Measurements from ENCODE around the gene CCDC7.
A peak's percentile ranks its signal among the peaks of the same experiment; 100 is the strongest.
"Not testable (repeated sequence)": the region's sequence is repeated elsewhere in the genome, so short reads cannot be mapped to it uniquely, and the experiment has no call there.

Gene CCDC7

DNA sequence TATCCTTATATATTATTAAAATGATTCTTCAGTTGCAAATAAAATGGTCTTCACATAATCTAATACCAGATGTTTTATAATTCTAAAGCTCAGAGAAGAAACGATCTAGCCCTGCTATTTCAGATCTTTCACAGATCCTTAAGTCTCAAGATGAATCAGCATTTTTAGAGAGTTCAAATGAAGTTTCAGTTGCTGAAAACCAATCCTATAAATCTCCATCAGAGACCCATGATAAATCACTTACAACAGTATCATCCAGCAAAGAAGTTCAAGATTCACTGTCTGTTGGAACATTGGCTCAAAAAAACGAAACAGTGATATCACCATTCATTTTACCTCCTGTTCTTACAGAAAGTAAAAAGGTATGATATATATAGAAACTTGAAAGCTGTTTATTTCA is 137.0 kb downstream of the CCDC7 start:
- FAIRE-seq: no peak

DNA sequence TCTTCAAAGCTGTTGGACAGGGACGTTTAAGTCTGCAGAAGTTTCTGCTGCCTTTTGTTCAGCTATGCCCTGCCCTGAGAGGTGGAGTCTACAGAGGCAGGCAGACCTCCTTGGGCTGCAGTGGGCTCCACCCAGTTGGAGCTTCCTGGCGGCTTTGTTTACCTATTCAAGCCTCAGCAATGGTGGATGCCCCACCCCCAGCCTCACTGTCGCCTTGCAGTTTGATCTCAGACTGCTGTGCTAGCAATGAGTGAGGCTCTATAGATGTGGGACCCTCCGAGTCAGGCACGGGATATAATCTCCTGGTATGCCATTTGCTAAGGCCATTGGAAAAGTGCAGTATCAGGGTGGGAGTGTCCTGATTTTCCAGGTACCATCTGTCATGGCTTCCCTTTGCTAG is 152.1 kb downstream of the CCDC7 start:
- FAIRE-seq: not testable (repeated sequence)

DNA sequence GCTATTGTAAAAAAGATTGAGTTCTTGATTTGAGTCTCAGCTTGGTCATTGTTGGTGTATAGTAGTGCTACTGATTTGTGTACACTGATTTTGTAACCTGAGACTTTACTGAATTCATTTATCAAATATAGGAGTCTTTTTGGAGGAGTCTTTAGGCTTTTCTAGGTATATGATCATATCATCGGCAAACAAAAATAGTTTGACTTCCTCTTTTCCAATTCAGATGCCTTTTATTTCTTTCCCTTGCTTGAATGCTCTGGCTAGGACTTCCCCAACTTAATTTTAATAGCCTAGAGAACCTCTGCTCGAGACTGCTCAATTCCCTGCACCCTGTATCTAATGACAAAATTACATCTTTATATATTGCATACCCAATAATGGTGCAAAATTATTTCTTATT is 154.4 kb downstream of the CCDC7 start:
- no peak for FAIRE-seq

DNA sequence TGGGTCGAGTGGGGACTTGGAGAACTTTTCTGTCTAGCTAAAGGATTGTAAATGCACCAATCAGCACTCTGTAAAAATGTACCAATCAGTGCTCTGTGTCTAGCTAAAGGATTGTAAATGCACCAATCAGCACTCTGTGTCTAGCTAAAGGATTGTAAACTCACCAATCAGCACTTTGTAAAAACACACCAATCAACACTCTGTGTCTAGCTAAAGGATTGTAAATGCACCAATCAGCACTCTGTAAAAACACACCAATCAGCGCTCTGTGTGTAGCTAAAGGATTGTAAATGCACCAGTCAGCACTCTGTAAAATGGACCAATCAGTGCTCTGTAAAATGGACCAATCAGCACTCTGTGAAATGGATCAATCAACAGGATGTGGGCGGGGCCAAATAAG is 155.6 kb downstream of the CCDC7 start:
- not testable (repeated sequence) for FAIRE-seq

DNA sequence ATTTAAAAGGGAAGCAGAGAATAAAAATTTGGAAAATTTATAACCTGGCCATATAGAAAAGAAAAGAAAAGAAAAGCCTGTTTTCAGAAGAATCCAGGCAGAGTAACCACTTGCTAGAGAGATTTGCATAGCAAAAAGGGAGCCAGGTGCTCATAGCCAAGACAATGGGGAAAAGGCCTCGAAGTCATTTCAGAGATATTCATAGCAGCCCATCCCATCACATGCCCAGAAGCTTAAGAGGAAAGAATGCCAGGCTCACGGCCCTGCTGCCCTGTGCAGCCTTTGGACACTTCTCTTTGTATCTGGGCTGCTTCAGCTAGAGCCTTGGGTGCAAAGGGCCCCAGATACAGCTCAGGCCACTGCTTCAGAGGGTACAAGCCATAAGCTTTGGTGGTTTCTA is 159.8 kb downstream of the CCDC7 start:
- FAIRE-seq: no peak

DNA sequence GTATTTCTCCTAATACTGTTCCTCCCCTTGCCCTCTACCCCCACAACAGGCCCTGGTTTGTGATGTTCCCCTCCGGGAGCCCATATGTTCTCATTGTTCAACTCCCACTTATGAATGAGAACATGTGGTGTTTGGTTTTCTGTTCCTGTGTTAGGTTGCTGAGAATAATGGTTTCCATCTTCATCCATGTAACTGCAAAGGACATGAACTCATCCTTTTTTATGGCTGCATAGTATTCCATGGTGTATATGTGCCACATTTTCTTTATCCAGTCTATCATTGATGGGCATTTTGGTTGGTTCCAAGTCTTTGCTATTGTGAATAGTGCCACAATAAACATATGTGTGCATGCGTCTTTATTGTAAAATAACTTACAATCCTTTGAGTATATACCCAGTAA is 164.6 kb downstream of the CCDC7 start:
- FAIRE-seq: not testable (repeated sequence)

DNA sequence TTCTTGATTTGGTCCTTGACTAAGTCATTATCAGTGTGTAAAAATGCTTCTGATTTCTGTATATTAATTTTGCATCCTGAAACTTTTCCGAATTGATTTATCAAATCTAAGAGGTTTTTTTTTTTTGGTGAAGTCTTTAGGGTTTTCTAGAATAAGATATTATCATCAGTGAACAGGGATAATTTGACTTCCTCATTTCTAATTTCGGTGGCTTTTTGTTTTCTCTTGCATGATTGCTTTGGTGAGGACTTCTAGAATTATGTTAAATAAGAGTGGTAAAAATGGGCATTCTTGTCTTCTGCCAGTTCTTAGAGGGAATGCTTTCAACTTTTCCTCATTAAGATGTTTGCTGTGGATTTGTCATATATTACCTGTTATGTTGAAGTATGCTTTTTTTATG is 170.5 kb downstream of the CCDC7 start:
- FAIRE-seq: no peak

DNA sequence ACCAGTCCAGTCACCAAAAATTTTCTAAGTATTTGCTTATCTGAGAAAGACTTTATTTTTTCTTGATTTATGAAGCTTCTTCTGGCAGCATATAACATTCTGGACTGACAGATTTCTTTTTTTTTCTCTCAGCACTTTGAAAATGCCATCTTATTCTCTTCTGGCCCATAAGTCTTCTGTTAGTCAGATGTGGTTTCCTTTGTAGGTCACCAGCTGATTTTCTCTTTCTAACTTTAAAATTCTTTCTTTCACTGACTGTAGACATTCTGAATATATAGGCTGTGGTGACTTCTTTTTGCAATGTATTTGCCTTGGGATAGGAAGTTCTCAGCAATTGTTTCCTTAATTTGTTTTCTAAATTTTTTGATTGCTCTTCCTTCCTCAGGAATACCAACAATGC is 172.5 kb downstream of the CCDC7 start:
- no peak for FAIRE-seq

DNA sequence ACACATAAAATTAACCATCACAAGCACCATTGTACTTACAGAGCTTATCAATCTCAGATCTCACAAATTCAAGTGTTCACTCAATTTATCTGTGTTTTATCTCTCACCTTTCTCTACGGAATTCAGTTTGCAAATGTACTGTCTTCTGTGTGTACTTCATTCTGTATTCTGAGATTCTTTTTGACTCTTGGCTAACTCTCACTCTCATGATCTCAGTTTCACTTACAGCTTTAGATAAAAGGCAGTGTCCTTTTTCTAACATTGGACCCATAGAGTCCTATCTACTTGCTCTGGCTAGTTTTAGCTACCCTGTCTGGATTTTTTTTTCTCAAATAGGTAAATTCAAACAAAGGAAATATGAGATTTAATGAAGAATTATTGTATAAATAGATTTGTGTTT is 176.0 kb downstream of the CCDC7 start:
- no peak for FAIRE-seq

DNA sequence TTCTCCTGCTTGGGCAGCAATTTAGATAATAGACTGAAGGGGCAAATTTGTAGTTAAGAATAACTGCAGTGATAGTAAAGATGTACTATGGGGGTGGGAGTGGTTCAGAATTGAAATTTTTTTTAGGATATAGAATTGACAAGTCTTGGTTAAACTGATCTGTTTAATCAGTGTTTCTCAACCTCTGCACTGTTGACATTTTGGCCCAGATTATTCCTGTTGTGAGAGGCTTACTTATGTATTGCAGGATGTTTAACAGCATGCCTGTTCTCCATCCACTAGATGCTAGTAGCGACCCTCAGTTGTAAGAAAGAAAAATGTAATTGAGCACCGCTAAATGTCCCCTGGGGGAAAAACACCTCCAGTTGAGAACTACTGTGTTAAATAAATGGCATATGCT is 176.5 kb downstream of the CCDC7 start:
- FAIRE-seq: no peak

DNA sequence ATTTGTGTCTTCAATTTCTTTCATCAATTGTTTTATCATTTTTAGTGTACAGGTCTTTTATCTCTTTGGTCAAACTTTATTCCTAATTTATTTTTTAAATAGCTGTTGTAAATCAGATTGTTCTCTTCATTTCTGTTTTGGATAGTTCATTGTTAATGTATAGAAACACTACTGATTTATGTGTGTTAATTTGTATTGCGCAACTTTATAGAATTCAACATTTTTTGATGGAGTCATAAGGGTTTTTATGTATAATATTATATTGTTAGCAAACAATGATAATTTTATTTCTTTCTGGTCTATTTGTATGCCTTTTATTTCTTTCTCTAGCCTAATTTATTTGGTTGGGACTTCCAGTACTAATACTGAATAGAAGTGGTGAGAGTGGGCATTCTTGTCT is 181.2 kb downstream of the CCDC7 start:
- FAIRE-seq: peak; percentile 72

DNA sequence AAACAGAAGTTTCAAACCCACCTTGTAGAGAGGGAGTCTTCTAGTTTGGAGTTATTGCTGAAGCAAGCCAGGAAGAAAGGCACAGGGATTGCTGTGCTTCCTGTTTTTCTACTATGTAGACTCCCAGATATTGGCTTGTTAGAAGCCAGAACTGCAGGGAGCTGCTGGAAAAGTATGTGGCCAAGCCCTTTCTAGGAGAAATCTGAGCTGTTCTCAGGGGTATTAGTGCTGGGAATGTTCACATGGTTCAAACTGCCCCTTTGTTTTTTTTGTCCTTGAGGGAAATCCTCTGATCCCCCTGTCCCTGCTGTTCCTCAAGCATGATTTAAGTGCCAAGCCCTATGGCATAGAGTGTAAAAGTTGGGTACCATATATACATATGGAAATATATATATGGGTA is 184.0 kb downstream of the CCDC7 start:
- FAIRE-seq: no peak

DNA sequence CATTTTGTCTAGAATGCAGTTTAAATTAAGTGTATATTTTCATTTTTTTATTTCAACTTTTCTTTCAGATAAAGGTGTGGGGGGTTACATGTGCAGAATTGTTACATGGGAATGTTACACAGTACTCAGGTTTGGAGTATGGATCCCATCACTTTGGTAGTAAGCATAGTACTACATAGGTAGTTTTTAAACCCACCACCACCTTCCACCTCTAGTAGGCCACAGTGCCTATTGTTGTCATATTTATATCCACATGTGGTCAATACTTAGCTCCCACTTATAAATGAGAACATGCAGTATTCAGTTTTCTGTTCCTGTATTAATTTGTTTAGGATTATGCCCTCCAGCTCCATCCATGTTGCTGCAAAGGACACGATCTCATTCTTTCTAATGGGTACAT is 200.6 kb downstream of the CCDC7 start:
- FAIRE-seq: no peak

DNA sequence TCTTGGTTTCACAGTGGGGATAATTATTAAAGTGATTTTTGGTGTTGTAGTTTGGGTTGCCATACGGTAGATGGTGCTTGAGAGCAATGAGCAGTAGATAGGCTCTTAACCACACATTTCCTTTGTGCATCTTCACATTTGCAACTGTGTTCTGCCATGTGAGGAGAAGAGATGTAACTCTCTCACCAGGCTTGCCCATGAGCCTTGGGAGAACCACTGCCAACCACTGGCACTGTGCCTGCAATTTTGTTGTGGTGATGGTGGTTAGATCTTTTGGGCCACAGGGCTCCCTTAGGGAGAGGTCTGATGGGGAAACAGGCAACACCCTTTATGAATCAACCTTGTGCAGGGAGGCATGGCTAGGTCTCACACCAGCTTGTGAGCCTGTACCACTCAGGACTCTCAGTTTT is 204.3 kb downstream of the CCDC7 start:
- FAIRE-seq: no peak

DNA sequence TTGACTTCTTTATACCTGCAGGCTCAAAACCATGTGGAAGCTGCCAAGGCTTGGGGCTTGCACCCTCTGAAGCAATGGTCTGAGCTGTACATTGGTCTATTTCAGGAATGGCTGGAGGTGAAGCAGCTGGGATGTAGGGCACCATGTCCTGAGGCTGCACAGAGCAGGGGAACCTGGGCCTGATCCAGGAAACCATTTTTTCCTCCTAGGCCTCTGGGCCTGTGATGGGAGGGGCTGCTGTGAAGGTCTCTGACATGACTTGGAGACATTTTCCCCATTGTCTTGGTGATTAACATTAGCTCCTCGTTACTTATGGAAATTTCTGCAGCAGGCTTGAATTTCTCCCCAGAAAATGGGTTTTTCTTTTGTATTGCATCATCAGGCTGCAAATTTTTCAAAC is 211.5 kb downstream of the CCDC7 start:
- not testable (repeated sequence) for FAIRE-seq

DNA sequence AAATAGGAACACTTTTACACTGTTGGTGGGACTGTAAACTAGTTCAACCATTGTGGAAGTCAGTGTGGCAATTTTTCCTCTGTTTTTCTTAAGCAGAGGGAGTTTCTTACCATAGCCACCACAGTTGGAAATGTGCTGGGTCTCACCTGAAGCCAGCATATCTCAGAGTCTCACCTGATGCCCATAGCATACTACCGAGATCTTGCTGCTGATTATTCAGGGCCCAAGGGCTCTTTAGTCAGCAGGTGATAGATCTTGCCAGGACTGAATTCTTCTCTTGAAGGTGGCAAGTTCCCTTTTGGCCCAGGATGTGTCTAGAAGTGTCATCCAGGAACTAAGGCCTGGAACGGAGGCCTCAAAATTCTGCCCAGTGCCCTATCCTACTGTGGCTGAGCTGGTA is 215.4 kb downstream of the CCDC7 start:
- FAIRE-seq: no peak

DNA sequence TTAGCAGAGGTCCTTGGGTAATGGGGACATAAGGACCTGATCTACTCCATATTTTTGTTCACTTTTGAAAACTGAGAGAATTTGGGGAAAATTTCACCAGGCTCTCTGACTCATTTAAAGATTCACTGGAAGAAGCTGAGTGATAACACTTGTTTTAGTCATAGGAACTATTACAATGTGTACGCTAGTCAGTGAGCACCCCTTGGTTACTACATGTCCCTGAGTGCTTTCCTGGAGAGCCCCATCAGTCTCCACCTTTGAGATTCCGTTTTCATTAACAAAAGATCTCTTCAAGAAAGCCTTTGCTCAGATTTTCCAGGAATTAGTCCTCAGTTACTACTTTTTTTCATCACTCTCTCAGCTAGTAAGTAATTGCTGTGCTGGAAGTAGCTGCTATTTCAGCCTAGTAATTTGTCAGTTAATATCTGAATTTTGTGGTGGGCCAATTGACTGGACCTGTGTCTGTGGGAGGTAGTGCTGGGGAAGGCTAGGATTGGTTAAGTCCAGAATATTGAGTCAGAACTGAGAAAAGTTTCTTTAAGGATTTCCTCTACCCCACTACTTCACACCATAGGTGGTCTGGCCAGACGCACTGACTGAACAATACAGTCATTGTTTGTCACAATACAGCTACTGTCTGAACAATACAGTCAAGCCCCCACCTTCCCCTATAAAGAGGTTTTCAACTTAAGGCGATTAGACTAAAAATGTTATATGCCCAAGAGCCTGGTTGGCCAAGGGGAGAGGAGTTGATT is 235.0 kb downstream of the CCDC7 start:
- no peak for FAIRE-seq

DNA sequence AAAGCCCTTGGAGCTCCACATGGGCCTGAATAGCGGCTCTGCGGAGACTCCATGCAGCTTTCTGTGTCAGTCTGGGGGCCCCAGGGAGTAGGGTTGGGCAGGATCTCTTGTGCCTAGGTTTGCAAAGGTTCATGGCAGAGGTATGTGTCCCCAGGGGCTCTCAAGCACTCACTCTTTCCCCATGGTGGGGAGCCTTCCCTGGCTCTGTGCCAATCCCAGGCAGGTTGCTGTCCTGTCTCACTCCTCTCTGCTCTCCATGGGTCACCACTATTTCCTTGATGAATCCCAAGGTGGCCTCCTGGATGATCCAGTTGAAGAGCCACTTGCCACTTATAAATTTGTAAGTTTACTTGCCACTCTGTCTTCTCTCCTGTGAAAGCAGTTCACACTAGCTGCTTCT is 238.4 kb downstream of the CCDC7 start:
- FAIRE-seq: no peak

DNA sequence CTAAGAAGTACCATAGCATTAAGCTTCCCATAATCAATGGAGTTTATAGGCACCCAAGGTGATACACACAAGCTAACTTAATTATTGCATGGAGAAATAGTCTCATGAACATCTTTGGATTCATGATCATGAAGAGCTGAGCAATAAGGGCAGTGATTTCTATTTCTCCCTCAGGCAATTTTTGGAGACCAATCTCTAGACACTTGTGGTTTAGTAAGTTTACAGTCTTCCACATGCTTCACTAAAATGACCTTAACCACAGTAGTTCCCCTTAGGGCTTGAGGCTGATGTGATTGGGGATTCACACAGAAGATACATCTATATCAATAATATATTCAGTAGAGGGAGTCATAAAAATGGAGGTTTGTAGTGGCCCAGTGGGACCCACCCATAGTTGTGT is 241.2 kb downstream of the CCDC7 start:
- FAIRE-seq: no peak

DNA sequence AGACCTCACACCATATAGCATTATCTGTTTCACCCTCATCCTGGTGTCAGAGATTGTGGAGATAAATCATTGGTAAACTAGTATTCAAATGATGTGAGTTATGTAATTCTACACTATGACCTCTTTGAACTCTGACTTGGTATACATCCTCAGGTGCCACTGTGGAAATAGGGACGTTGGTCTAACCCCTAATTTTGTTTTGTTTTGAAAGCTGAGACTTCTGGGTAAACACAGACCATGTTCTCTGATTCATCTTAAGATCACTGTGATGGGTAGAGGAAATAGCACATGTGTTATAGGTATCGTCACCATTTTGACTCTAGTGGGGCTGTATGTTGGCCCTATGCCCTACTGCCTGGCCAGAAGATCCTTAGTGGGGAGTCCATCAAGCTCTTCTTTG is 241.6 kb downstream of the CCDC7 start:
- FAIRE-seq: no peak

DNA sequence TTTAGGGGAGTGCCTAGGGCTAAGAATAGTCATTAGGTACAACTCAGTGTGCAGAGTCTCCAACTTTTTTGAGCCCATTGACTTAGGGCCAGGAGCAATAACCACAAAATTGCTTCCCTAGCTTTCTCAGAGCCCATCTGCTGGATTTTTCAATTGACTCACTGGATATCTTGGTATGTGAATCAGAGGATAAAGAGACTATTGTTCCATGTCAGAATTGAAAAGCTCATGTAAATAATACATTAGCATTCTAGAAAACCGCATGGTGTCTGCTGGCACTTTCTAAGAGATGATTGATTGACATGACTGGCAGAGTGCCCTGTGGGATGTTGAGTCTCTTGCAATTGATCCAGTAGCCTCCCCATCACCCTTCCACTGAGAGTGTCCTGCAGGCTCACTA is 246.2 kb downstream of the CCDC7 start:
- no peak for FAIRE-seq

DNA sequence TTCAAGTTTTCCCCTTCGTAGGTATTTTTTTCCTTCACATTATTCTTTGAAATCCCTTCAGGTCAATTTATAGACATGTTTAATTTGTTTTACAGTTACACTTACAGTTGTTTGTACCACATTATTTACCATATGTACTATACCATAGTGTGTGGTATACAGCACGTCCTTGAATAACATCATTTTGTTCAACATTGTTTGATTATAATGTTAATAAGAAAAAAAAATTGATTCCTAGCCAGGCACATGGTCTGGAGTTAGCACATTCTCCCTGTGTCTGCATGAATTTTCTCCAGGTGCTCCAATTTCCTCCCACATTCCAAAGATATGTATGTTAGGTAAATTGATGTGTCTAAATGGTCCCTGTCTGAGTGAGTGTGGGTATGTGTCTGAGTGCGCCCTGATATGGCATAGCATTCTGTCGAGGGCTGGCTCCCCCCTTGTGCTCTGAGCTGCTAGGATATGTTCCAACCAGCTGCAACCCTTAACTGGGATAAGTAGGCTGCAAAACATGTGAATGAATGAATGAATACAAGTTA is 247.6 kb downstream of the CCDC7 start:
- no peak for FAIRE-seq

DNA sequence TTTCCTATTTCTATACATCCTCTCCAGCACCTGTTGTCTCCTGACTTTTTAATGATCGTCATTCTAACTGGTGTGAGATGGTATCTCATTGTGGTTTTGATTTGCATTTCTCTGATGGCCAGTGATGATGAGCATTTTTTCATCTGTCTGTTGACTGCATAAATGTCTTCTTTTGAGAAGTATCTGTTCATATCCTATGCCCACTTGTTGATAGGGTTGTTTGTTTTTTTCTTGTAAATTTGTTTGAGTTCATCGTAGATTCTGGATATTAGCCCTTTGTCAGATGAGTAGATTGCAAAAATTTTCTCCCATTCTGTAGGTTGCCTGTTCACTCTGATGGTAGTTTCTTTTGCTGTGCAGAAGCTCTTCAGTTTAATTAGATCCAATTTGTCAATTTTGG is 253.7 kb downstream of the CCDC7 start:
- FAIRE-seq: not testable (repeated sequence)

DNA sequence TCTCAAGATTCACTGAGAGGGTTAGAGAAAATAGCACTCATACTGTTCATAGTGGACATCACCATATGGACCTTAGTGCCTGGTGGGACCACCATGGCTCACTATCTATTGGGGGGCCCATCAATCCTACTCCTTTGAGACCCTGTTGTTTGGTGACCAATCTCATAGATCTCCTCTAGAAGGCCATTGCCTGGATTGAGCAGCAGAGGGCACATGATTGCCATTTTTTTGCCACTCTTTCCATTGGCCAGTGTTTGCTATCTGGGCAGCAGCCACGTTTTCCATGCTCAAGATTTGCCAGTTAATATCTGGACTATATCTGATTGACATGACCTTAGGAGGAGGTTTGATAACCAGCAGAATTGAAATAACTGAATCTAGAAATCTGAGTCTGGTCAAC is 267.6 kb downstream of the CCDC7 start:
- FAIRE-seq: no peak

DNA sequence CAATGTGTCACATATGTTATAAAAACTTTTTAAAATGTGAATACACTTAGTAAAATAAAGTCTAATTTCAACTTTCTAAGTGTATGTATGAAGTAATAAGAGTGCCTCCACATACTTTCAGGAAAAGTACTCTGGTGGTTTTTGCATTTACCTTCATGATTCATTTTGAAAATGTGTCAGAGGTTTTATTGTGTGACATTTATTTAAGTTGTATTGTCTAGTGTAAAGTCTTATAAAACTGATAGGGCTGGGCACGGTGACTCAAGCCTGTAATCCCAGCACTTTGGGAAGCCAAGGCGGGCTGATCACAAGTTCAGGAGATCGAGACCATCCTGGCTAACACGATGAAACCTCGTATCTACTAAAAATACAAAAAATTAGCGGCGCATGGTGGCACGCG is 285.6 kb downstream of the CCDC7 start:
- no peak for FAIRE-seq

Measured in A204.1 (cell line).